ENCODE measurements around the gene CDC42BPA. TPM values are rescaled to one million over a fixed set of nuclear protein-coding genes. Genes with fewer than 3 reads are reported as not detected.

The CDC42BPA gene
- total and polyA plus RNA-seq, 2 of the 8 experiments (the other 6 are each of a cell fraction or from before 2014, with no cell fraction given) = 7.1 to 28.5 TPM

GRCh38 chr1:226964611-226965486 is 353.4 kb downstream of the CDC42BPA start:
- no peak overlapping the region for H2BK15ac ChIP-seq (ENCODE audit: low read length)
- H2BK5ac ChIP-seq (ENCODE audit: low read depth, low read length) = no peak overlapping the region
- no peak overlapping the region for H3K23ac ChIP-seq (ENCODE audit: insufficient read length)
- H3K27me3 ChIP-seq (replicated peaks in 1 of 4; ENCODE audit: control insufficient read depth in 3 of 4, extremely low read depth in 1 of 4, insufficient read depth in 3 of 4, low read length in 3 of 4) = no peaks in the 10 kb centered on the region
- 0 out of 4 replicates have a peak, but pooled peaks cover 0 to under 1% of the 10 kb centered on the region in 2 experiments for H3K9me3 ChIP-seq (ENCODE audit: insufficient read depth in 2 of 2, low read depth in 1 of 2, low read length in 1 of 2)
- peaks cover 0 to 2% of the 10 kb centered on the region in 2 experiments for H4K20me1 ChIP-seq (replicated peaks in 1 of 2; ENCODE audit: control insufficient read depth in 1 of 2, insufficient read depth in 2 of 2, low read length in 2 of 2)
- H3K14ac ChIP-seq (ENCODE audit: insufficient read length) = no peak overlapping the region
- no peak overlapping the region for H2AFZ ChIP-seq (ENCODE audit: low read length)
- H3K36me3 ChIP-seq (ENCODE audit: control insufficient read depth in 2 of 4, insufficient read depth in 4 of 4, low read length in 3 of 4) = no peaks in the 10 kb centered on the region; a peak in 2 of 8 replicates
- H3K4me2 ChIP-seq (ENCODE audit: insufficient read depth in 1 of 2, low read depth in 2 of 2, low read length in 2 of 2) = no peak overlapping the region
- H4K91ac ChIP-seq (replicated peaks; ENCODE audit: insufficient read length, low read length) = no peak overlapping the region
- DNase-seq (ENCODE audit: low read depth in 1 of 2, low spot score in 2 of 2) (no peak), FAIRE-seq (no peak)
- no peak overlapping the region for H3K4ac ChIP-seq (replicated peaks; ENCODE audit: insufficient read length, low read depth, low read length)
- no peak overlapping the region for H3K56ac ChIP-seq (replicated peaks; ENCODE audit: insufficient read length, low read depth, low read length)
- H3K27ac ChIP-seq (ENCODE audit: low read depth, low read length) = no peak overlapping the region
- H2BK12ac ChIP-seq (ENCODE audit: low read depth, low read length) = no peak overlapping the region
- H3K4me1 ChIP-seq (replicated peaks in 1 of 4; ENCODE audit: control insufficient read depth in 3 of 4, insufficient read depth in 4 of 4, low read length in 3 of 4) = no peaks in the 10 kb centered on the region
- H2BK120ac ChIP-seq (replicated peaks; ENCODE audit: low read depth, low read length) = no peak overlapping the region
- peaks cover 2 to 9% of the 10 kb centered on the region in 2 experiments; a peak in 3 of 4 replicates for H3K79me2 ChIP-seq (ENCODE audit: control insufficient read depth in 1 of 2, insufficient read depth in 2 of 2, low read length in 2 of 2)
- H3K79me1 ChIP-seq (ENCODE audit: low read depth, low read length) = peaks cover 8% of the 10 kb centered on the region
- POLR2A ChIA-PET (ENCODE audit: partially characterized antibody) = no interaction called here
- no peak overlapping the region for H4K5ac ChIP-seq (ENCODE audit: insufficient read length, low read depth, low read length)
- peaks cover 7% of the 10 kb centered on the region; the same call in 1 of the 2 replicates for H3K23me2 ChIP-seq (ENCODE audit: low read depth, low read length)
- no peak overlapping the region for H3K9ac ChIP-seq (replicated peaks in 1 of 4; ENCODE audit: extremely low read depth in 1 of 4, low read depth in 3 of 4, low read length in 3 of 4)
- no peak overlapping the region for H3K18ac ChIP-seq (ENCODE audit: extremely low read depth, low read length)
- 90% methylated on average over 28 of the region's 29 CpGs; no CpG with 5 or more reads in 1 of the 2 experiments for WGBS, 2 experiments (ENCODE audit: extremely low coverage in 1 of 2, insufficient coverage in 1 of 2, insufficient read length in 1 of 2, insufficient replicate concordance in 2 of 2, low coverage in 1 of 2, low lambda C conversion rate in 2 of 2, missing lambda C conversion rate in 1 of 2)
- H2AK5ac ChIP-seq (ENCODE audit: low read depth, low read length) = no peak overlapping the region
- H4K8ac ChIP-seq (ENCODE audit: extremely low read depth, insufficient read depth, low read length) = no peak overlapping the region
- no peak overlapping the region for H2BK20ac ChIP-seq (ENCODE audit: low read length)
- CTCF ChIA-PET (ENCODE audit: partially characterized antibody) = interaction anchor here (0.8 to 1.6 kb wide), 4 partner anchors 10 to 34 kb away, joined by 3 to 5 read pairs (median 4); no protein-coding TSS in a partner anchor
- H3K4me3 ChIP-seq (ENCODE audit: extremely low read depth in 1 of 4, insufficient read depth in 2 of 4, low read depth in 3 of 4, low read length in 4 of 4) = no peak overlapping the region
- TF ChIP-seq SP2 (IDR thresholded peaks at IDR 0.05; ENCODE audit: low read length) = no peak
- no peak for TF ChIP-seq CBX5 (IDR thresholded peaks at IDR 0.05; ENCODE audit: low read depth, low read length)
- no peak for TF ChIP-seq FOSL1 (IDR thresholded peaks at IDR 0.05; ENCODE audit: insufficient read depth, low read depth, low read length)
- no peak for TF ChIP-seq JUND (IDR thresholded peaks at IDR 0.05; ENCODE audit: low read length)
- TF ChIP-seq BRCA1 (IDR thresholded peaks at IDR 0.05; ENCODE audit: low read depth, low read length) = no peak
- no peak for TF ChIP-seq NRF1 (IDR thresholded peaks at IDR 0.05; ENCODE audit: low read depth, low read length)
- TF ChIP-seq TAF7 (optimal IDR thresholded peaks at IDR 0.05; ENCODE audit: borderline replicate concordance, low read depth, low read length) = no peak
- TF ChIP-seq CTBP2 (IDR thresholded peaks at IDR 0.05; ENCODE audit: borderline replicate concordance, insufficient read depth, insufficient read length, low read length) = no peak
- no peak for TF ChIP-seq EGR1 (IDR thresholded peaks at IDR 0.05; ENCODE audit: borderline replicate concordance, low read depth, low read length)
- TF ChIP-seq JUN (IDR thresholded peaks at IDR 0.05; ENCODE audit: low read depth, low read length) = no peak
- TF ChIP-seq RBBP5 (IDR thresholded peaks at IDR 0.05; ENCODE audit: borderline replicate concordance, low read depth, low read length) = no peak
- no peak for TF ChIP-seq BCL11A (IDR thresholded peaks at IDR 0.05; ENCODE audit: low read depth in 2 of 2, low read length in 2 of 2)
- no peak for TF ChIP-seq TCF12 (IDR thresholded peaks at IDR 0.05; ENCODE audit: low read depth, low read length)

All from H1 (cell line).